ENCODE data around the gene SH2D1B. TPM values are rescaled to one million over a fixed set of nuclear protein-coding genes. Genes with fewer than 3 reads are reported as not detected.
"Not testable (repeated sequence)": the region's sequence is repeated elsewhere in the genome, so short reads cannot be mapped to it uniquely, and the experiment has no call there.

Gene SH2D1B
- not detected for total RNA-seq

GRCh38 chr1:162412002-162412401, at the start of gene SH2D1B:
Gene SH2D1B, minus strand, starts transcription at chr1:162412136. Its CDS starts 120 bp downstream, at chr1:162412016.
- DNase-seq (ENCODE audit: low spot score in 2 of 2) (no peak), FAIRE-seq (no peak)

- DNase-seq (ENCODE audit: low spot score in 2 of 2) = no peak
- no peak for FAIRE-seq
Measured at GRCh38 chr1:162458236-162458635, 46.3 kb upstream of the SH2D1B start.

GRCh38 chr1:162456323-162456722, 44.4 kb upstream of the SH2D1B start:
- no peak for FAIRE-seq
- no peak for DNase-seq (ENCODE audit: low spot score in 2 of 2)

- not testable (repeated sequence) for FAIRE-seq; DNase-seq (ENCODE audit: low spot score in 2 of 2)
Measured at GRCh38 chr1:162454361-162454760, 42.4 kb upstream of the SH2D1B start.

- no peak for DNase-seq (ENCODE audit: low spot score in 2 of 2)
- no peak for FAIRE-seq
Measured at GRCh38 chr1:162446946-162447345, 35.0 kb upstream of the SH2D1B start.

- DNase-seq (ENCODE audit: low spot score in 2 of 2) (no peak), FAIRE-seq (no peak)
Measured at GRCh38 chr1:162444903-162445302, 33.0 kb upstream of the SH2D1B start.

- not testable (repeated sequence) for DNase-seq (ENCODE audit: low spot score in 2 of 2); FAIRE-seq
Measured at GRCh38 chr1:162432977-162433713, 21.2 kb upstream of the SH2D1B start.

- FAIRE-seq (no peak), DNase-seq (ENCODE audit: low spot score in 2 of 2) (no peak)
Measured at GRCh38 chr1:162430583-162430982, 18.6 kb upstream of the SH2D1B start.

GRCh38 chr1:162422662-162423375, 10.9 kb upstream of the SH2D1B start:
- DNase-seq (ENCODE audit: low spot score in 2 of 2) (no peak), FAIRE-seq (no peak)

- FAIRE-seq = no peak
- no peak for DNase-seq (ENCODE audit: low spot score in 2 of 2)
Measured at GRCh38 chr1:162421258-162422164, 9.6 kb upstream of the SH2D1B start.

- no peak for FAIRE-seq
- no peak for DNase-seq (ENCODE audit: low spot score in 2 of 2)
Measured at GRCh38 chr1:162420120-162420519, 8.2 kb upstream of the SH2D1B start.

GRCh38 chr1:162419450-162419931, 7.6 kb upstream of the SH2D1B start:
- not testable (repeated sequence) for DNase-seq (ENCODE audit: low spot score in 2 of 2); FAIRE-seq

- DNase-seq (ENCODE audit: low spot score in 2 of 2); FAIRE-seq: not testable (repeated sequence)
Measured at GRCh38 chr1:162418584-162418983, 6.6 kb upstream of the SH2D1B start.

- FAIRE-seq (no peak), DNase-seq (ENCODE audit: low spot score in 2 of 2) (no peak)
Measured at GRCh38 chr1:162417650-162418049, 5.7 kb upstream of the SH2D1B start.

- DNase-seq (ENCODE audit: low spot score in 2 of 2) (no peak), FAIRE-seq (no peak)
Measured at GRCh38 chr1:162416909-162417308, 5.0 kb upstream of the SH2D1B start.

GRCh38 chr1:162416215-162416614, 4.3 kb upstream of the SH2D1B start:
- FAIRE-seq (no peak), DNase-seq (ENCODE audit: low spot score in 2 of 2) (no peak)

GRCh38 chr1:162407539-162407938, 4.4 kb downstream of the SH2D1B start:
- no peak for DNase-seq (ENCODE audit: low spot score in 2 of 2)
- FAIRE-seq = no peak

- no peak for DNase-seq (ENCODE audit: low spot score in 2 of 2)
- no peak for FAIRE-seq
Measured at GRCh38 chr1:162406811-162407210, 5.1 kb downstream of the SH2D1B start.

- FAIRE-seq (no peak), DNase-seq (ENCODE audit: low spot score in 2 of 2) (no peak)
Measured at GRCh38 chr1:162405800-162406199, 6.1 kb downstream of the SH2D1B start.

GRCh38 chr1:162404550-162405160, 7.3 kb downstream of the SH2D1B start:
- DNase-seq (ENCODE audit: low spot score in 2 of 2) (no peak), FAIRE-seq (no peak)

Measured in frontal cortex (tissue), 4 donors.